RWPE1 (cell line): ENCODE data around the gene PKN1.

Source experiments
- CTCF ChIA-PET: fragments of 350-600 bp; sonication (Branson Sonifier 250); formaldehyde crosslinking; extraction: SDS; loops from one replicate; lab custom pipeline; 2021; lab: Yijun Ruan, JAX
- POLR2A ChIA-PET: fragments of 400-600 bp; formaldehyde crosslinking; extraction: SDS; loops from one replicate; lab custom pipeline; 2020; ENCODE audit warnings: antibody characterized with exemption; ENCODE audit not compliant: low non-redundant PET; lab: Yijun Ruan, JAX
- DNase-seq: peaks from one replicate; pipeline ENCODE4 v3.0.0; 2012; ENCODE audit warnings: low spot score
- H3K27ac ChIP-seq: fragments of 450-650 bp; 2 replicates; pipeline ENCODE4 v1.5.1; 2017
- TF ChIP-seq, protein P1 (sequence below): fragments of 450-650 bp; conservative IDR thresholded peaks from 2 replicates; pipeline ENCODE4 v1.5.1; 2017; ENCODE audit warnings: low read depth, mild to moderate bottlenecking

PKN1 gene

DNA sequence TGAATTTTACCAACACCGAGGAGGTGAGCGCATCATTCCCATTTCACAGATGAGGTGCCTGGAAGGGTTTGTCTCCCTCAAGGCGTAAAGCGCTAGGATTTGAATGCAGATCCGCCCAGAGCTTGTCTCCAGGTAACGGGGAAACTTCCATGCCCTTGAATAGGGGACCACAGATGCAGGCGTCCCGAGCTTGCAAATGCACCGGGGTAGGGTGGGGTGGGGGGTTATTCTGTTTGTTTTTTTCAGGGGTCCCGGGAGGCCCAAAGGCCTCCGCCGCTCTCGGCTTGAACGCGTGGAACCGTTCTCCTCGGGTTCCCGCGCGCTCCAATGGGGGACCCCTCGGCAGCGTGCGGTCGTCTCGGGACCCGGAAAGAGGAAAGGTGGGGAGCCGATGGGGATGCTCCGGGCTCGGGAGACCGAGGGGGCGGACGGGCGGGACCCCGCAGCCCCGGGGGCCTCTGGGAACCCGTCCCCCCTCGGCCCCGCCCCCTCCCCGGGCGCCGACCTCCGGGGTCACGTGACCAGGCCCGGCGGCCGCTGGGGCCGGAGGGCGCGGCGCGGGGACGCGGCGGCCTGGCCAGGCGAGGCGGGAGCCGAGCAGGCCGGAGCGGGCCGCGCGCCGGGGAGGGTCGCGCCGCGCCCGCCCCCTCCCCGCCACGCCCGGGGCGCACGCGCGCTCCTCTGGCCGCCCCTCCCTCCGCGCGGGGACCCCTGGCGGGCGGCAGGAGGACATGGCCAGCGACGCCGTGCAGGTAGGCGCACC lies at the start of gene PKN1:
TSS of gene PKN1 (plus strand) at position 516 of the 763 bp plus-strand sequence. CDS start at position 732, 216 bp downstream.
- TF ChIP-seq, protein P1, sequence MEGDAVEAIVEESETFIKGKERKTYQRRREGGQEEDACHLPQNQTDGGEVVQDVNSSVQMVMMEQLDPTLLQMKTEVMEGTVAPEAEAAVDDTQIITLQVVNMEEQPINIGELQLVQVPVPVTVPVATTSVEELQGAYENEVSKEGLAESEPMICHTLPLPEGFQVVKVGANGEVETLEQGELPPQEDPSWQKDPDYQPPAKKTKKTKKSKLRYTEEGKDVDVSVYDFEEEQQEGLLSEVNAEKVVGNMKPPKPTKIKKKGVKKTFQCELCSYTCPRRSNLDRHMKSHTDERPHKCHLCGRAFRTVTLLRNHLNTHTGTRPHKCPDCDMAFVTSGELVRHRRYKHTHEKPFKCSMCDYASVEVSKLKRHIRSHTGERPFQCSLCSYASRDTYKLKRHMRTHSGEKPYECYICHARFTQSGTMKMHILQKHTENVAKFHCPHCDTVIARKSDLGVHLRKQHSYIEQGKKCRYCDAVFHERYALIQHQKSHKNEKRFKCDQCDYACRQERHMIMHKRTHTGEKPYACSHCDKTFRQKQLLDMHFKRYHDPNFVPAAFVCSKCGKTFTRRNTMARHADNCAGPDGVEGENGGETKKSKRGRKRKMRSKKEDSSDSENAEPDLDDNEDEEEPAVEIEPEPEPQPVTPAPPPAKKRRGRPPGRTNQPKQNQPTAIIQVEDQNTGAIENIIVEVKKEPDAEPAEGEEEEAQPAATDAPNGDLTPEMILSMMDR: no peak; the same call in 1 of the 2 replicates
- POLR2A ChIA-PET: no interaction called here
- peak; percentile 41 for DNase-seq
- H3K27ac ChIP-seq: peak within 1 kb of the TSS; percentile 71
- CTCF ChIA-PET: interaction anchor here (0.6 to 0.8 kb wide), 2 partner anchors 9 to 296 kb away, joined by 3 to 5 read pairs; no protein-coding TSS in a partner anchor

DNA sequence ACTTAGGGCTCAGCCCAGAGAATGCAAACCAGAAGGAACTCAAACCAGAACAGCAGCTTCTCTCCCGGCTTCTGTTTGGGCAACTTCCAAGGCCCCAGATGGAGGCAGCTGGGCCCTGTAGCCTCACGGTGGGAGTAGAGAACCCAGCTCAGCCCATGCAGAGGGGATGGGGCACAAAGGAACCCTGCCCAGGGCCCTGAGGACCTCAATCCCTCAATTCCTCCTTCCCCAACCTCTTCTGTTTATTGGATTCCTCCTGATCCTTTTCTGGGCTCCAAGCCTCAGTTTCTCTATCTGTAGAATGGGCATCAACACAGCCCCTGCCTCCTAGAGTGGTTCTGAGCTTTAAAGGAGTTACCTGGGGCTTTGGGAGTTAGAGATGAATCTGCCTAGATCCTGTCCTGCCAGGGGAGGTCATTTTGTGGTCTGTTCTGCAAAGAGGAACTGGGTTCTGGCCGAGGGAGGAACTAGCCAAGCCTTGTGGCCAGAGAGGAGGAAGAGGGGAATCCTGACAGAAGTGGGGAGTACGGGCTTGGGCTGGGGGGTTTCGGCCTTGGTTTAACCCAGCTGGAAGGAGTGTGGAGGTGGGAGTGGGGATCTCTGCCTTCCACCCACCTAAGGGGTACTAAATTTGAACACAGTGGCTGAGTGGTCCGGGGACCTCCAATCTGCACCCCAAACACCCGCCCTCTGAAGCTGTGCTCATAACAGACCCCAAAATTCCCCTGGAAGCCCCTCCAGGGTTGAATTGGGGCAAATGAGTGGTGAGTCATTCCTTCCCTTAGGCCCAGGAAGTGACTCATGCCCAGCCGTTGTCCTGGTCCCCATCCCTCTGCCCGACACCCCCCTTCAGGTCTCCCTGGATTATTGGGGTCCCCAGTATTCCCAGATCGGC lies 49.2 kb upstream of the PKN1 start:
- H3K27ac ChIP-seq: peak overlapping the region; percentile 94
- POLR2A ChIA-PET: no interaction called here
- TF ChIP-seq, protein P1: no peak
- CTCF ChIA-PET: interaction anchor here (0.6 to 1.3 kb wide), 3 partner anchors 9 to 22 kb away, joined by 3 read pairs; no protein-coding TSS in a partner anchor
- DNase-seq: peak; percentile 78

DNA sequence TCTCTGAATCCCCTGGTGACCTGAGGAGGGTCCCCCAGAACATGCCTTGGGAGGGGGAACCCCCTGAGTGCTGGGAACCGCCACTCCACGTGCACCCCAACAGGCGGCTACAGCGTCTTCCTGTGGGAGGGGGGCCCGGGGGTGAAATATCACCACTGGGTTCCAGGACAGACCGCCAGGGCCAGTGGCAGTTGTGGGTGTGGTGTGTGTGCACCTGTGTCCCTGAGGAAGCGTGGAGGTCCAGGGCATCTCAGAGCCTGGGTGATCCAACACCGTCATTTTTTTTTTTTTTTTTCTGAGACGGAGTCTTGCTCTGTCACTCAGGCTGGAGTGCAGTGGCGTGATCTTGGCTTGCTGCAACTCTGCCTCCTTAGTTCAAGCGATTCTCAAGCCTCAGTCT lies 47.6 kb upstream of the PKN1 start:
- CTCF ChIA-PET: no interaction called here
- H3K27ac ChIP-seq: peak overlapping the region; percentile 94

DNA sequence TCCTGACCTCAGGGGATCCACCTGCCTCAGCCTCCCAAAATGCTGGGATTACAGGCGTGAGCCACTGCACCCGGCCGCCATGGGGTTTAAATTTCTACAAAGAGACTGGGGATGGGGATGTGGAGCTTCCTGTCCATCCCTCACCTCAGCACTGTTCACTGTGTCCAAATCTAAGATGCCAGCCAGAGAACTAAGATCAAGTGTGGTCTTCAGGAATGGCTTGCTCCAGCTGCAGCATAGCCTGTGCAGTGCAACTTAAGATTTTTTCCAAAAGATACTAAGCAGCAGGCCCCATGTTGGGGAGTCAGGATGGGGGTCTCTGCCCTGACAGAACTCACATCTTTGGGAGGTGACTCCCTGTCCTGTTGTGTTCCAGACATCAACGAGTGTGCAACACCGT lies 42.6 kb upstream of the PKN1 start:
- DNase-seq: no peak
- TF ChIP-seq, protein P1: no peak
- no peak overlapping the region for H3K27ac ChIP-seq
- POLR2A ChIA-PET: no interaction called here
- CTCF ChIA-PET: no interaction called here

More for the DNA sequence above, 47.6 kb upstream of the PKN1 start:
- TF ChIP-seq, protein P1: no peak
- no peak for DNase-seq
- POLR2A ChIA-PET: interaction anchor here (0.7 kb wide), 1 partner anchor 20 kb away, joined by 7 read pairs; no protein-coding TSS in a partner anchor

DNA sequence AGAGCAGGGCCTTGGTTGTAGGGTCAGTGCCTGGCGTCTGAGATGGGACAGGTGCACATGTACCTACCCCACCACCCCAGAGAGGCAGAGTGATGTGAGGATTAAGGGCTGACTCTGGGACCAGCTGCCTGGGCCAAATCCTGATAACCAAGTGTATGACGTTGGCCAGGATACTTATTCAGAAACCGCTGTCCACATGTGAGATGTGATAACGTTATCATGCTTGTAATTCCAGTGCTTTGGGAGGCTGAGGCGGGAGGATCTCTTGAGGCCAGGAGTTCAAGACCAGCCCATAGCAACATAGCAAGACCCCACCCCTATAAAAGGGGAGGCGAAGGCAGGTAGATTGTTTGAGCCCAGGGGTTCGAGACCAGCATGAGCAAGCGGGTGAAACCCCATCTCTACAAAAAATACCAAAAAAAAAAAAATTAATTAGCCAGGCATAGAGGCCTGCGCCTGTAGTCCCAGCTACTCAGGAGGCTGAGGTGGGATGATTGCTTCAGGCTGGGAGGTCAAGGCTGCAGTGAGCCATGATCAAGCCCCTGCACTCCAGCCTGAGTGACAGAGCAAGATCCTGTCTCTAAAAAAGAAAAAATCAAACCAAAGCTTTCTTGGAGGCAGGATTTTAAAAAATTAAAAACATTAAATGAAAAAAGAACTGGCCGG lies 41.8 kb upstream of the PKN1 start:
- CTCF ChIA-PET: no interaction called here
- POLR2A ChIA-PET: no interaction called here
- DNase-seq: no peak
- H3K27ac ChIP-seq: peak overlapping the region; percentile 12; the same call in 1 of the 2 replicates
- TF ChIP-seq, protein P1: no peak

DNA sequence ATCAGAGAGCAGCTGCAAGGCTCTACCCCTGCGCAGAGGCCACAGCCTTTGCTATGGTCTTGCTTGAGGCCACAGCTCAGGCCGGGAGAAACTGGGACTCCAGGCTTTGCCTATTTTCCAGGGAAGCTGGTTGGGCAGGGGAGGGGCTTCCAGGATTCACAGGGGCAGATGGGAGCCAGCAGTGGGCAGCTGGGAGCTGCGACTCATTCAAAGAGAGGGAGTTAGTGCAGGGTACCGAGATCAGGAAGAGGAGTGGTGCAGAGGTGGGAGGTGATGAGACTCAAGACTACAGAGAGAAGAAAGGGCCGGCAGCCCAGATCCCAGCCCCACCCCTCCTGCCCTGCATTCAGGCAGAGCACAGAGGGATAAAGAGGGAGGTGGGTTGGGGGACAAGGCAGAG lies 39.8 kb upstream of the PKN1 start:
- POLR2A ChIA-PET: no interaction called here
- CTCF ChIA-PET: no interaction called here
- TF ChIP-seq, protein P1: no peak
- peak overlapping the region; percentile 42 for H3K27ac ChIP-seq
- no peak for DNase-seq
